IMR-90 (cell line): ENCODE results near the gene CLK2. TPM values are rescaled to one million over a fixed set of nuclear protein-coding genes. Genes with fewer than 3 reads are reported as not detected.

ENCODE experiments used
- CHD1 ChIP-seq: IDR thresholded peaks from 2 replicates; pipeline ENCODE4 v1.6.1; 2012; ENCODE audit warnings: low read depth, low read length, improper control_type of control experiment
- MAFK ChIP-seq: IDR thresholded peaks from 2 replicates; pipeline ENCODE4 v1.6.1; 2012; ENCODE audit warnings: low read depth, low read length, improper control_type of control experiment
- MAZ ChIP-seq: IDR thresholded peaks from 2 replicates; pipeline ENCODE4 v1.6.1; 2012; ENCODE audit warnings: low read depth, mild to moderate bottlenecking, low read length, improper control_type of control experiment, moderate library complexity, borderline replicate concordance
- RCOR1 ChIP-seq: IDR thresholded peaks from 2 replicates; pipeline ENCODE4 v1.6.1; 2012; ENCODE audit warnings: mild to moderate bottlenecking, low read length, improper control_type of control experiment; ENCODE audit not compliant: insufficient replicate concordance
- polyA plus RNA-seq, 3 experiments: library from polyadenylated mRNA; depleted of rRNA; stranded (reverse); fragments of >200 nt; gene quantifications; 2 replicates each; pipeline ENCODE4 v1.2.3, GENCODE V29; 2012; ENCODE audit warnings: low replicate concordance in 1 of 3
- total RNA-seq: library from RNA; depleted of rRNA; stranded (reverse); fragments of >200 nt; gene quantifications from 2 replicates; pipeline ENCODE4 v1.2.3, GENCODE V29; 2012
- TF ChIP-seq, protein P1 (sequence below): conservative IDR thresholded peaks from 2 replicates; pipeline ENCODE4 v1.5.1; 2012; ENCODE audit warnings: mild to moderate bottlenecking, low read depth, low read length, improper control_type of control experiment

The CLK2 gene
- total and polyA plus RNA-seq, 2 of the 4 experiments (the other 2 are of a cell fraction): 19.7 to 61.2 TPM

DNA sequence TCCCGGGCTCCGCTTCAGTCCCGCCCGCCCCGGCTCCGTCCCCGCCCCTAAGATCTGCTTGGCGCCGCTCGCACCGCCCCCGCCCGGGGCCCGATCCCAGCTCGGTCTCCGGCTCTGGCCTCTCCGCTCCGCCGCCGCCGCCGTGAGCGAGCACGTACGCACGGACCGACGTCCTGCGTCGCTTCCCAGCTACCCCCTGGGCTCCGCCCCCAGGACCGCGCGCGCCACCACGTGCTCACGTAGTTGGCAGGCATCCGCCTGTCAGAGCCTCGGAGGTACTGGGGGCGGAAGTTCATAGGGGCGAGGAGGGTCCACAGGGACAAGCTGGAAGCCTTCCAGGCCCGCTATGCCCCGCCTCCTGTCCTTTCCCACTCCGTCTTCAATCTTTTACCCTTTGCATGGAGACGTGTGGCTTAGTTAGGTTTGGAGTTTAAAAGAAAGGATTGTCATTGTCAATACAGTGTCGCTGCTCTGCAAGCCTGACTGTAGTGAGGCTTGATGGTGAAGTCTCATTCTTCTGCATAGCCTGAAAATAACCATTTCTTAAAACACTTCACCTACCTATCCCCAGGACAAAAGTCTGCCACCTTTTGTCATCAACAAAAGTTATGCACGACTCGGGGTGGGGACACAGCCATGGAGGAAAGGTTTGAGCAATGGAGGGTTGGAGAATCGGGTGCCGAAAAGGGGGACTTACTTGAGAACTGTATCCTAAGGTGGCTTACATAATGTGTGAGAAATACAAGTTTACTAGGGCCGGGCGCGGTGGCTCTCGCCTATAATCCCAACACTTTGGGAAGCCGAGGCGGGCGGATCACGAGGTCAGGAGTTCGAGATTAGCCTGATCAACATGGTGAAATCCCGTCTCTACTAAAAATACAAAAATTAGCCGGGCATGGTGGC, at the start of gene CLK2 (continued):
- TF ChIP-seq, protein P1, sequence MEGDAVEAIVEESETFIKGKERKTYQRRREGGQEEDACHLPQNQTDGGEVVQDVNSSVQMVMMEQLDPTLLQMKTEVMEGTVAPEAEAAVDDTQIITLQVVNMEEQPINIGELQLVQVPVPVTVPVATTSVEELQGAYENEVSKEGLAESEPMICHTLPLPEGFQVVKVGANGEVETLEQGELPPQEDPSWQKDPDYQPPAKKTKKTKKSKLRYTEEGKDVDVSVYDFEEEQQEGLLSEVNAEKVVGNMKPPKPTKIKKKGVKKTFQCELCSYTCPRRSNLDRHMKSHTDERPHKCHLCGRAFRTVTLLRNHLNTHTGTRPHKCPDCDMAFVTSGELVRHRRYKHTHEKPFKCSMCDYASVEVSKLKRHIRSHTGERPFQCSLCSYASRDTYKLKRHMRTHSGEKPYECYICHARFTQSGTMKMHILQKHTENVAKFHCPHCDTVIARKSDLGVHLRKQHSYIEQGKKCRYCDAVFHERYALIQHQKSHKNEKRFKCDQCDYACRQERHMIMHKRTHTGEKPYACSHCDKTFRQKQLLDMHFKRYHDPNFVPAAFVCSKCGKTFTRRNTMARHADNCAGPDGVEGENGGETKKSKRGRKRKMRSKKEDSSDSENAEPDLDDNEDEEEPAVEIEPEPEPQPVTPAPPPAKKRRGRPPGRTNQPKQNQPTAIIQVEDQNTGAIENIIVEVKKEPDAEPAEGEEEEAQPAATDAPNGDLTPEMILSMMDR: no peak
- peak; percentile 67; the same call in 1 of the 2 replicates for TF ChIP-seq MAZ
- TF ChIP-seq MAFK: no peak
- no peak for TF ChIP-seq CHD1
- TF ChIP-seq RCOR1: no peak
